ENCODE data around the gene PLEKHH2.
"Not testable (repeated sequence)": the region's sequence is repeated elsewhere in the genome, so short reads cannot be mapped to it uniquely, and the experiment has no call there.

Gene PLEKHH2

GRCh38 chr2:43715300-43716098, 78.4 kb downstream of the PLEKHH2 start:
- no peak for FAIRE-seq
- no peak for DNase-seq (ENCODE audit: low spot score)

GRCh38 chr2:43717322-43717721, 80.3 kb downstream of the PLEKHH2 start:
- DNase-seq (ENCODE audit: low spot score) (no peak), FAIRE-seq (no peak)

- FAIRE-seq, result no peak
- DNase-seq (ENCODE audit: low spot score), result no peak
These were observed 81.6 kb downstream of the PLEKHH2 start for GRCh38 chr2:43718530-43719124.

GRCh38 chr2:43724728-43725526, 87.9 kb downstream of the PLEKHH2 start:
- FAIRE-seq (no peak), DNase-seq (ENCODE audit: low spot score) (no peak)

GRCh38 chr2:43725711-43726246, 88.7 kb downstream of the PLEKHH2 start:
- DNase-seq (ENCODE audit: low spot score) (no peak), FAIRE-seq (no peak)

- DNase-seq (ENCODE audit: low spot score), result not testable (repeated sequence)
These were observed 90.0 kb downstream of the PLEKHH2 start for GRCh38 chr2:43726961-43727633.

GRCh38 chr2:43727634-43728014, 90.6 kb downstream of the PLEKHH2 start:
- FAIRE-seq (no peak), DNase-seq (ENCODE audit: low spot score) (no peak)

More at GRCh38 chr2:43726961-43727633, 90.0 kb downstream of the PLEKHH2 start:
- FAIRE-seq, result not testable (repeated sequence)

- FAIRE-seq, result no peak
- DNase-seq (ENCODE audit: low spot score), result no peak
These were observed 92.6 kb downstream of the PLEKHH2 start for GRCh38 chr2:43729491-43730174.

- DNase-seq (ENCODE audit: low spot score), result no peak
- FAIRE-seq, result no peak
These were observed 94.2 kb downstream of the PLEKHH2 start for GRCh38 chr2:43731211-43731610.

GRCh38 chr2:43736637-43737036, 99.6 kb downstream of the PLEKHH2 start:
- FAIRE-seq (no peak), DNase-seq (ENCODE audit: low spot score) (no peak)

- DNase-seq (ENCODE audit: low spot score) (peak; percentile 62), FAIRE-seq (peak; percentile 9)
These were observed 100.2 kb downstream of the PLEKHH2 start for GRCh38 chr2:43737097-43737854.

- FAIRE-seq, result no peak
- DNase-seq (ENCODE audit: low spot score), result no peak
These were observed 100.8 kb downstream of the PLEKHH2 start for GRCh38 chr2:43737855-43738254.

- DNase-seq (ENCODE audit: low spot score) (no peak), FAIRE-seq (no peak)
These were observed 101.2 kb downstream of the PLEKHH2 start for GRCh38 chr2:43738257-43738656.

GRCh38 chr2:43743706-43744105, 106.6 kb downstream of the PLEKHH2 start:
- DNase-seq (ENCODE audit: low spot score) (no peak), FAIRE-seq (no peak)

- no peak for FAIRE-seq
- no peak for DNase-seq (ENCODE audit: low spot score)
These were observed 108.4 kb downstream of the PLEKHH2 start for GRCh38 chr2:43745457-43745856.

GRCh38 chr2:43748333-43748732, 111.3 kb downstream of the PLEKHH2 start:
- no peak for DNase-seq (ENCODE audit: low spot score)
- FAIRE-seq, result no peak

- FAIRE-seq (no peak), DNase-seq (ENCODE audit: low spot score) (no peak)
These were observed 112.5 kb downstream of the PLEKHH2 start for GRCh38 chr2:43749583-43749982.

- DNase-seq (ENCODE audit: low spot score) (no peak), FAIRE-seq (no peak)
These were observed 114.5 kb downstream of the PLEKHH2 start for GRCh38 chr2:43751476-43751990.

GRCh38 chr2:43752302-43752701, 115.2 kb downstream of the PLEKHH2 start:
- DNase-seq (ENCODE audit: low spot score) (no peak), FAIRE-seq (no peak)

- DNase-seq (ENCODE audit: low spot score) (no peak), FAIRE-seq (no peak)
These were observed 117.1 kb downstream of the PLEKHH2 start for GRCh38 chr2:43754180-43754579.

All from urothelium cell line (cell line).